Nucleus accumbens (tissue), 56 donors: ENCODE data around the gene ODAD4.
A peak's percentile ranks its signal among the peaks of the same experiment; 100 is the strongest.

ENCODE experiments used
- DNase-seq, 56 donors: peaks; one replicate each; lab custom pipeline; 2025; lab: John Stamatoyannopoulos, UW

The ODAD4 gene

GRCh38 chr17:41930009-41930832 is at the start of gene ODAD4:
Gene ODAD4, plus strand, starts transcription at chr17:41930617. Its CDS starts 107 bp downstream, at chr17:41930724.
- peak; percentile 61 to 97 (median 92) for DNase-seq

- no peak for DNase-seq
Measured at GRCh38 chr17:41882756-41883155, 47.7 kb upstream of the ODAD4 start.

- no peak for DNase-seq
Measured at GRCh38 chr17:41885733-41886132, 44.7 kb upstream of the ODAD4 start.

GRCh38 chr17:41888332-41888965 is 42.0 kb upstream of the ODAD4 start:
- DNase-seq: peak in 2 of 56 donors; percentile 2 to 7

- DNase-seq: no peak
Measured at GRCh38 chr17:41891135-41892020, 39.0 kb upstream of the ODAD4 start.

- DNase-seq: no peak
Measured at GRCh38 chr17:41892021-41892376, 38.4 kb upstream of the ODAD4 start.

GRCh38 chr17:41893384-41893783 is 37.0 kb upstream of the ODAD4 start:
- no peak for DNase-seq

- DNase-seq: no peak
Measured at GRCh38 chr17:41894791-41895331, 35.6 kb upstream of the ODAD4 start.

GRCh38 chr17:41895617-41896016 is 34.8 kb upstream of the ODAD4 start:
- no peak for DNase-seq

- DNase-seq: no peak
Measured at GRCh38 chr17:41896726-41897125, 33.7 kb upstream of the ODAD4 start.

GRCh38 chr17:41901646-41902045 is 28.8 kb upstream of the ODAD4 start:
- DNase-seq: no peak

GRCh38 chr17:41904242-41904841 is 26.1 kb upstream of the ODAD4 start:
- no peak for DNase-seq

- no peak for DNase-seq
Measured at GRCh38 chr17:41905172-41905571, 25.2 kb upstream of the ODAD4 start.

GRCh38 chr17:41906465-41907184 is 23.8 kb upstream of the ODAD4 start:
- DNase-seq: peak in 1 of 56 donors; percentile 20

GRCh38 chr17:41907185-41907556 is 23.2 kb upstream of the ODAD4 start:
- peak in 2 of 56 donors; percentile 14 to 31 for DNase-seq

- DNase-seq: no peak
Measured at GRCh38 chr17:41907633-41908539, 22.5 kb upstream of the ODAD4 start.

- no peak for DNase-seq
Measured at GRCh38 chr17:41909088-41909487, 21.3 kb upstream of the ODAD4 start.

GRCh38 chr17:41910701-41911391 is 19.6 kb upstream of the ODAD4 start:
- DNase-seq: no peak
